Subcutaneous adipose tissue (tissue), 4 donors: Measurements from ENCODE around the gene OR9Q1. TPM values are rescaled to one million over a fixed set of nuclear protein-coding genes. Genes with fewer than 3 reads are reported as not detected.

Experiments used
- CTCF ChIP-seq: fragments of 450-650 bp; IDR thresholded peaks from one replicate; pipeline ENCODE4 v1.5.1; 2016; ENCODE audit warnings: low read depth, mild to moderate bottlenecking, control low read depth, antibody characterized with exemption, moderate library complexity
- total RNA-seq, 4 donors: library from RNA; depleted of rRNA; stranded (reverse); fragments of >200 nt; gene quantifications; one replicate each; pipeline ENCODE4 v1.1.0, GENCODE V29; 2016

Gene OR9Q1
- total RNA-seq, 4 donors from 2014 or later = not detected

GRCh38 chr11:57980201-57980600, 43.5 kb upstream of the OR9Q1 start:
- TF ChIP-seq CTCF = no peak

GRCh38 chr11:57981536-57981935, 42.1 kb upstream of the OR9Q1 start:
- TF ChIP-seq CTCF = no peak

- no peak for TF ChIP-seq CTCF
These were observed 40.9 kb upstream of the OR9Q1 start for GRCh38 chr11:57982776-57983175.

- no peak for TF ChIP-seq CTCF
These were observed 40.5 kb upstream of the OR9Q1 start for GRCh38 chr11:57983191-57983590.

- no peak for TF ChIP-seq CTCF
These were observed 23.0 kb upstream of the OR9Q1 start for GRCh38 chr11:58000699-58001098.

GRCh38 chr11:58003036-58003435, 20.6 kb upstream of the OR9Q1 start:
- TF ChIP-seq CTCF = no peak

- TF ChIP-seq CTCF = no peak
These were observed 20.1 kb upstream of the OR9Q1 start for GRCh38 chr11:58003591-58003990.
